Body of pancreas (tissue), 4 donors: ENCODE measurements around the gene DAB2IP. TPM values are rescaled to one million over a fixed set of nuclear protein-coding genes. Genes with fewer than 3 reads are reported as not detected.

Source experiments
- ATAC-seq: fragments of 150-250 bp; one replicate; pipeline ENCODE4 v1.9.1; 2016
- DNase-seq, 4 donors: peaks; one replicate each; pipeline ENCODE4 v3.0.0-alpha.2; 2019
- H3K27ac ChIP-seq, 4 donors: fragments of 200-600 bp; sonication (generic); 1 replicate in 3 of 4; 2 replicates in 1 of 4; pipeline versions ENCODE4 v1.5.1 to v1.6.1; 2016 to 2019; ENCODE audit warnings: mild to moderate bottlenecking in 1 of 4, mixed read lengths in 1 of 4, moderate library complexity in 1 of 4
- H3K27me3 ChIP-seq, 2 donors: fragments of 200-600 bp; sonication (generic); one replicate each; pipeline ENCODE4 v1.6.0; 2016; ENCODE audit warnings: mild to moderate bottlenecking in 1 of 2
- H3K36me3 ChIP-seq, 2 donors: fragments of 200-600 bp; sonication (generic); replicated peaks in 1 of 2; 2 replicates each; pipeline ENCODE4 v1.5.1; 2016; ENCODE audit warnings: low read depth in 2 of 2; ENCODE audit not compliant: insufficient read depth in 1 of 2
- H3K4me1 ChIP-seq: fragments of 200-600 bp; sonication (generic); one replicate; pipeline ENCODE4 v1.6.0; 2016
- H3K4me3 ChIP-seq, 2 donors: fragments of 200-600 bp; sonication (generic); 1 replicate in 1 of 2; 2 replicates in 1 of 2; pipeline ENCODE4 v1.5.1; 2016 to 2019
- H3K9me3 ChIP-seq, 3 donors: fragments of 200-600 bp; sonication (generic); 1 replicate in 2 of 3; 2 replicates in 1 of 3; pipeline ENCODE4 v1.5.1; 2016
- CTCF ChIP-seq, 7 experiments: fragments of 450-650 bp in 4 of 7; fragments of 200-600 bp in 3 of 7; sonication (generic) in 3 of 7; IDR thresholded peaks; one replicate each; pipeline ENCODE4 v1.5.1; 2016 to 2019; ENCODE audit warnings: antibody characterized with exemption in 7 of 7
- POLR2A ChIP-seq, 3 donors: fragments of 450-650 bp; IDR thresholded peaks; one replicate each; pipeline ENCODE4 v1.6.1; 2016; ENCODE audit warnings: antibody characterized with exemption in 3 of 3, mild to moderate bottlenecking in 2 of 3
- WGBS, 2 donors: methylation state at CpG; one replicate each; pipeline ENCODE4 v1.1.5; 2017; 5-methylcytosine and 5-hydroxymethylcytosine counted together
- intact Hi-C: fragments of 100-400 bp; cut with DNase I; formaldehyde crosslinking; loops from one replicate; pipeline ENCODE4 v1.15.1; 2023
- total RNA-seq, 2 donors: library from RNA; depleted of rRNA; stranded (reverse); fragments of >200 nt; gene quantifications; one replicate each; pipeline ENCODE4 v1.1.0, GENCODE V29; 2016

DAB2IP gene
- total RNA-seq, 2 donors from 2014 or later = 25.2 to 34.9 TPM

- DNase-seq (no peak), ATAC-seq (no peak)
- Histone ChIP-seq H3K27ac (no peak overlapping the region), H3K4me3 (no peak overlapping the region), H3K27me3 (no peaks in the 10 kb centered on the region), H3K36me3 (no peaks in the 10 kb centered on the region), H3K4me1 (peaks cover 12% of the 10 kb centered on the region), H3K9me3 (no peaks in the 10 kb centered on the region)
- intact Hi-C loops = no loop called here
- 78 to 84% methylated on average over 8 of the region's 8 CpGs for WGBS, 2 donors
- TF ChIP-seq CTCF (IDR thresholded peaks at IDR 0.05) = no peak
- no peak for TF ChIP-seq POLR2A (IDR thresholded peaks at IDR 0.05)
These were observed 38.9 kb downstream of the DAB2IP start for GRCh38 chr9:121690316-121690715.

- 100% methylated on average over 1 of the region's 1 CpG for WGBS, 2 donors
- H3K36me3 ChIP-seq = no peaks in the 10 kb centered on the region
- peaks cover 12% of the 10 kb centered on the region for H3K4me1 ChIP-seq
- H3K27me3 ChIP-seq = no peaks in the 10 kb centered on the region
- peak overlapping the region in 2 of 4 donors; percentile 6 to 66 for H3K27ac ChIP-seq
- H3K9me3 ChIP-seq = no peaks in the 10 kb centered on the region
- intact Hi-C loops = no loop called here
- H3K4me3 ChIP-seq = no peak overlapping the region
- TF ChIP-seq POLR2A (IDR thresholded peaks at IDR 0.05) = no peak
- no peak for TF ChIP-seq CTCF (IDR thresholded peaks at IDR 0.05)
- ATAC-seq = no peak
- DNase-seq = no peak
These were observed 39.3 kb downstream of the DAB2IP start for GRCh38 chr9:121690766-121691165.

- no peaks in the 10 kb centered on the region for H3K9me3 ChIP-seq
- no peaks in the 10 kb centered on the region for H3K36me3 ChIP-seq
- no peak overlapping the region for H3K4me3 ChIP-seq
- 41 to 57% methylated on average over 6 of the region's 6 CpGs for WGBS, 2 donors
- intact Hi-C loops = no loop called here
- TF ChIP-seq CTCF (IDR thresholded peaks at IDR 0.05) (no peak), POLR2A (IDR thresholded peaks at IDR 0.05) (no peak)
- ATAC-seq = no peak
- no peaks in the 10 kb centered on the region for H3K27me3 ChIP-seq
- no peak for DNase-seq
- peak overlapping the region in 3 of 4 donors; percentile 25 to 70 (median 66) for H3K27ac ChIP-seq
- peaks cover 12% of the 10 kb centered on the region for H3K4me1 ChIP-seq
These were observed 40.5 kb downstream of the DAB2IP start for GRCh38 chr9:121691890-121692289.

DNA sequence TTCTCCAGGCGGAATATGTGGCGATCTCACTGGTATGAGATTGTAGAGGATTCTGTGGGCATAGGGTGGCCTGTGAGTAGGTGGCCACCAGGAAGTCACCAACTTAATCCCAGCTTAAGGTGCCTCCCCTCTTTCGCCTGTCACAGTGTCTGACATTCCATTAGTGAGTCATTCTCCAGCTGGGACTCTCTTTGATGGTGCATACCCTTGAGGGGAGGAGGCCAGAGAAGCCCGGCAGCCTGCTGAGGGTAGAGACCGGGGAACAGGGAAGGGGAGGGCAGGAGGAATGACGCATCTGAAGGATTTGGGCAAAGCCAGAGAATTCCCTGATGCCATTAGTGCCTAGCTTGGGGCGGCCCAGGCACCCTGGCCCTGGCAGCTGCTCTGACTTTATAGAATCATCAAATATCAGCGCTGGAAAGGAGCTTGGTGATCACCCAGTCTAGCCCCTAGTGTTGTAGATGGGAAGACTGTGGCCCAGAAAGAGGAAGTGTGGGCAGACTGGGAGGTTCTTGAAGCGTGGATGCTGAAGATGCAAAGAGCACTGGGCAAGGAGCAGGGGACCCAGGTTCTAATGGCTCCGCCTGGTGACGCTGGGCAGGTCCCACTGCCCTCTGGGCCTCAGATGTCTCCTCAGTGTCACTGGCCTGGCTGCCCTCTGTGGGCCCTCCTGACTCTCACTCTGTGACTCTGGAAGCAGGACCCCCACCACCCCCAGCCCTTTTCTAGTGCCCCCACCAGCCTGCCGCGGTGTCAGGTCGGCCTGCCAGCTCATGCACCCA is 41.4 kb downstream of the DAB2IP start:
- no peak overlapping the region for H3K4me3 ChIP-seq
- ATAC-seq (peak; percentile 79), DNase-seq (peak in 2 of 4 donors; percentile 51 to 55)
- H3K36me3 ChIP-seq = no peaks in the 10 kb centered on the region
- WGBS, 2 donors = 81% methylated on average over 13 to 14 of the region's 14 CpGs
- peaks cover 12% of the 10 kb centered on the region for H3K4me1 ChIP-seq
- no peak for TF ChIP-seq CTCF (IDR thresholded peaks at IDR 0.05)
- no peak for TF ChIP-seq POLR2A (IDR thresholded peaks at IDR 0.05)
- intact Hi-C loops = no loop called here
- no peaks in the 10 kb centered on the region for H3K9me3 ChIP-seq
- H3K27me3 ChIP-seq = no peaks in the 10 kb centered on the region
- H3K27ac ChIP-seq = peak overlapping the region; percentile 25 to 70 (median 50)

- DNase-seq (no peak), ATAC-seq (no peak)
- no peak for TF ChIP-seq POLR2A (IDR thresholded peaks at IDR 0.05)
- TF ChIP-seq CTCF (IDR thresholded peaks at IDR 0.05) = no peak
- Histone ChIP-seq H3K36me3 (no peaks in the 10 kb centered on the region), H3K27me3 (no peaks in the 10 kb centered on the region), H3K27ac (peak overlapping the region; percentile 25 to 70 (median 50)), H3K4me3 (no peak overlapping the region), H3K9me3 (no peaks in the 10 kb centered on the region), H3K4me1 (peaks cover 13% of the 10 kb centered on the region)
- intact Hi-C loops = no loop called here
- 83 to 93% methylated on average over 4 of the region's 4 CpGs for WGBS, 2 donors
These were observed 41.9 kb downstream of the DAB2IP start for GRCh38 chr9:121693388-121693670.
